Trophoblast cell (in vitro differentiated cells and primary cell): ENCODE measurements around the gene MINPP1.

Source experiments
- DNase-seq, 2 donors: peaks; one replicate each; pipeline ENCODE4 v3.0.0-alpha.2; 2016
- H2AFZ ChIP-seq: 2 replicates; pipeline ENCODE4 v1.6.1; 2013; ENCODE audit warnings: low read length, moderate library complexity, mild to moderate bottlenecking; ENCODE audit not compliant: insufficient read depth, poor library complexity
- H2AK5ac ChIP-seq: 2 replicates; pipeline ENCODE4 v1.6.1; 2013; ENCODE audit warnings: mild to moderate bottlenecking, low read length
- H2BK120ac ChIP-seq: 2 replicates; pipeline ENCODE4 v1.6.1; 2013; ENCODE audit warnings: low read length, mild to moderate bottlenecking, moderate library complexity; ENCODE audit not compliant: insufficient read depth, poor library complexity
- H2BK12ac ChIP-seq: 2 replicates; pipeline ENCODE4 v1.6.1; 2013; ENCODE audit warnings: mild to moderate bottlenecking, low read length, moderate library complexity
- H2BK5ac ChIP-seq: 2 replicates; pipeline ENCODE4 v1.6.1; 2013; ENCODE audit warnings: low read length, low read depth, moderate library complexity, mild to moderate bottlenecking; ENCODE audit not compliant: poor library complexity
- H3K14ac ChIP-seq: 2 replicates; pipeline ENCODE4 v1.6.1; 2013; ENCODE audit warnings: mild to moderate bottlenecking, low read length
- H3K18ac ChIP-seq: 2 replicates; pipeline ENCODE4 v1.6.1; 2013; ENCODE audit warnings: mild to moderate bottlenecking, low read length
- H3K23ac ChIP-seq: 2 replicates; pipeline ENCODE4 v1.6.1; 2013; ENCODE audit warnings: low read length
- H3K27ac ChIP-seq: 2 replicates; pipeline ENCODE4 v1.5.1; 2013; ENCODE audit warnings: low read depth, mild to moderate bottlenecking, inconsistent platforms, low read length, moderate library complexity
- H3K27me3 ChIP-seq: 2 replicates; pipeline ENCODE4 v1.6.1; 2013; ENCODE audit warnings: inconsistent platforms, mild to moderate bottlenecking, low read length, moderate library complexity; ENCODE audit not compliant: insufficient read depth
- H3K36me3 ChIP-seq, 2 experiments: 1 replicate in 1 of 2; 2 replicates in 1 of 2; pipeline ENCODE4 v1.6.1; 2013; ENCODE audit warnings: low read length in 2 of 2, mild to moderate bottlenecking in 2 of 2, moderate library complexity in 1 of 2; ENCODE audit not compliant: insufficient read depth in 2 of 2, control insufficient read depth in 1 of 2
- H3K4ac ChIP-seq: 2 replicates; pipeline ENCODE4 v1.6.1; 2013; ENCODE audit warnings: low read depth, mild to moderate bottlenecking, low read length, moderate library complexity
- H3K4me1 ChIP-seq, 2 experiments: 1 replicate in 1 of 2; 2 replicates in 1 of 2; pipeline ENCODE4 v1.6.1; 2013; ENCODE audit warnings: low read length in 2 of 2, mild to moderate bottlenecking in 2 of 2, moderate library complexity in 1 of 2; ENCODE audit not compliant: insufficient read depth in 2 of 2, control insufficient read depth in 1 of 2
- H3K4me2 ChIP-seq: 2 replicates; pipeline ENCODE4 v1.6.1; 2013; ENCODE audit warnings: inconsistent platforms, mild to moderate bottlenecking, low read length, moderate library complexity
- H3K4me3 ChIP-seq: 2 replicates; pipeline ENCODE4 v1.5.1; 2013; ENCODE audit warnings: mild to moderate bottlenecking, low read depth, low read length, inconsistent platforms
- H3K79me1 ChIP-seq: one replicate; pipeline ENCODE4 v1.6.1; 2013; ENCODE audit warnings: low read length
- H3K79me2 ChIP-seq: 2 replicates; pipeline ENCODE4 v1.6.1; 2013; ENCODE audit warnings: low read length, mild to moderate bottlenecking; ENCODE audit not compliant: control insufficient read depth, insufficient read depth, poor library complexity
- H3K9ac ChIP-seq: 2 replicates; pipeline ENCODE4 v1.6.1; 2013; ENCODE audit warnings: mild to moderate bottlenecking, low read length
- H3K9me3 ChIP-seq: 2 replicates; pipeline ENCODE4 v1.6.1; 2013; ENCODE audit warnings: low read depth, mild to moderate bottlenecking, control low read depth, inconsistent platforms, low read length; ENCODE audit not compliant: insufficient read depth
- H4K12ac ChIP-seq: 2 replicates; pipeline ENCODE4 v1.6.1; 2013; ENCODE audit warnings: low read depth, mild to moderate bottlenecking, low read length, moderate library complexity
- H4K8ac ChIP-seq: 2 replicates; pipeline ENCODE4 v1.6.1; 2013; ENCODE audit warnings: low read depth, mild to moderate bottlenecking, low read length, moderate library complexity
- H4K91ac ChIP-seq: one replicate; pipeline ENCODE4 v1.6.1; 2013; ENCODE audit warnings: low read depth, mild to moderate bottlenecking, low read length, moderate library complexity
- WGBS: extraction: QIAGEN DNeasy Blood & Tissue Kit; methylation state at CpG from one replicate; pipeline ENCODE4 v1.1.7; 2013; ENCODE audit warnings: missing lambda C conversion rate; ENCODE audit not compliant: insufficient read length, insufficient coverage; ENCODE audit errors: extremely low coverage; 5-methylcytosine and 5-hydroxymethylcytosine counted together

Gene MINPP1

GRCh38 chr10:87585565-87586514 lies 81.1 kb downstream of the MINPP1 start:
- Histone ChIP-seq H2AK5ac (no peak overlapping the region), H3K9me3 (no peaks in the 10 kb centered on the region), H3K4me1 (no peaks in the 10 kb centered on the region), H4K8ac (no peak overlapping the region), H4K12ac (no peak overlapping the region), H2BK12ac (no peak overlapping the region), H3K79me2 (no peaks in the 10 kb centered on the region), H2BK5ac (no peak overlapping the region), H3K18ac (no peak overlapping the region), H3K27ac (no peak overlapping the region), H3K27me3 (no peaks in the 10 kb centered on the region), H3K14ac (no peak overlapping the region), H3K79me1 (no peaks in the 10 kb centered on the region), H4K91ac (no peak overlapping the region), H2AFZ (no peak overlapping the region), H2BK120ac (no peak overlapping the region), H3K36me3 (no peaks in the 10 kb centered on the region), H3K4me2 (no peak overlapping the region), H3K23ac (no peak overlapping the region), H3K4ac (no peak overlapping the region), H3K4me3 (no peak overlapping the region), H3K9ac (no peak overlapping the region)
- DNase-seq: peak; percentile 40 to 70
- WGBS: no CpG with 5 or more reads among the region's 5 CpGs

GRCh38 chr10:87589645-87590051 lies 85.0 kb downstream of the MINPP1 start:
- Histone ChIP-seq H2BK12ac (no peak overlapping the region), H3K18ac (no peak overlapping the region), H4K8ac (no peak overlapping the region), H3K36me3 (no peaks in the 10 kb centered on the region), H3K4me3 (no peak overlapping the region), H3K27ac (no peak overlapping the region), H2AK5ac (no peak overlapping the region), H2AFZ (no peak overlapping the region), H3K79me1 (no peaks in the 10 kb centered on the region), H3K27me3 (no peaks in the 10 kb centered on the region), H3K79me2 (no peaks in the 10 kb centered on the region), H4K91ac (no peak overlapping the region), H3K4me1 (no peaks in the 10 kb centered on the region), H4K12ac (no peak overlapping the region), H3K4me2 (no peak overlapping the region), H3K4ac (no peak overlapping the region), H3K23ac (no peak overlapping the region), H3K14ac (no peak overlapping the region), H3K9ac (no peak overlapping the region), H2BK5ac (no peak overlapping the region), H2BK120ac (no peak overlapping the region), H3K9me3 (no peaks in the 10 kb centered on the region)
- WGBS: no CpG with 5 or more reads among the region's 3 CpGs
- DNase-seq: no peak

DNA sequence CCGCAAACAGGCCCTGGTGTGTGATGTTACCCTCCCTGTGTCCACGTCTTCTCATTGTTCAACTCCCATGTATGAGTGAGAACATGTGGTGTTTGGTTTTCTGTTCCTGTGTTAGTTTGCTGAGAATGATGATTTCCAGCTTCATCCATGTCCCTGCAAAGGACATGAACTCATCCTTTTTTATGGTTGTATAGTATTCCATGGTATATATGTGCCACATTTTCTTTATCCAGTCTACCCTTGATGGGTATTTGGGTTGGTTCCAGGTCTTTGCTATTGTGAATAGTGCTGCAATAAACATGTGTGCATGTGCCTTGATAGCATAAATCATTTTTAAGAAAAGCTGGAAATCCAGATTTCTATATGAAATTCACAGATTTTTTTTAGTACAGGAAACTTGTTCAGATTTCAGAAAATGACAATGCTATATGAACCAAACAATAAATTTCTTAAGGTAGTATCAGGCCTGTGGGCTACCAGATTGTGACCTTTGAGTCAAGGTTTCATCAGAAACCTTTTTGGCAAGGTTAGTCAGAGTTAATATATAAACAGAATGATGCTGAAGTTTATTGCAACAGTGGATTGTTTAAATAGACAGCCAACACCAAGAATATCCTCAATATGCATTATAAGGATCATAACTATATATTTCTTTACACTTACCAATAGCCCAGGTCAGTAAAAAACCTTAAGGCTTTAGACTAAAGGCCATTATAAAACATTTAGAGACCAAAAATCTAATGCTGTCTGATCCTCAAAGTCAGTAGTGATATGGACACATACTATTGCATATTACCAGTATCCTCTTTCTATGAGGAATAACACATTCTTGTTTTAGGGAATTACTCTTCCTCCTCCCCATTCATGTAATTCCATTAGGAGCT lies 86.3 kb downstream of the MINPP1 start:
- H2AFZ ChIP-seq: no peak overlapping the region
- H3K18ac ChIP-seq: no peak overlapping the region
- H3K79me1 ChIP-seq: no peaks in the 10 kb centered on the region
- H3K4me1 ChIP-seq: no peaks in the 10 kb centered on the region
- no peaks in the 10 kb centered on the region for H3K36me3 ChIP-seq
- H3K4ac ChIP-seq: no peak overlapping the region
- no CpG with 5 or more reads among the region's 2 CpGs for WGBS
- H3K14ac ChIP-seq: no peak overlapping the region
- no peak overlapping the region for H4K12ac ChIP-seq
- H3K9ac ChIP-seq: no peak overlapping the region
- H3K4me3 ChIP-seq: no peak overlapping the region
- no peak overlapping the region for H4K91ac ChIP-seq
- H3K79me2 ChIP-seq: no peaks in the 10 kb centered on the region
- no peak for DNase-seq
- no peaks in the 10 kb centered on the region for H3K27me3 ChIP-seq
- no peak overlapping the region for H2BK12ac ChIP-seq
- no peaks in the 10 kb centered on the region for H3K9me3 ChIP-seq
- H2BK5ac ChIP-seq: no peak overlapping the region
- no peak overlapping the region for H3K4me2 ChIP-seq
- no peak overlapping the region for H4K8ac ChIP-seq
- H3K27ac ChIP-seq: no peak overlapping the region
- H3K23ac ChIP-seq: no peak overlapping the region
- H2AK5ac ChIP-seq: no peak overlapping the region
- no peak overlapping the region for H2BK120ac ChIP-seq

DNA sequence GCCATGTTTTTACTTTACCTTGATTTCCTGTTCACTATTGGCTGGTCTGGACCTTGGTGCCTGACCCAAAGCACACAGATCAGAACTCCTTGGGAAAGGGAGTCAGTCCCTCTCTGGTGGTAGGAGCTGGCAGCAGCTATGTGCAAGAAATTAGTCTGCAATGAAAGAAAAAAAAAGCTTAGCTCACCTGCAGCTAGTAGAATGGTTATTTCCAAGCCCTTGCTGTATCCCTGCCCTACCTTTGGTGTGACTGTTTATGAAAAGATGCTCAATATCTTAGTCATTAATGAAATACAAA lies 86.8 kb downstream of the MINPP1 start:
- Histone ChIP-seq H4K12ac (no peak overlapping the region), H3K9ac (no peak overlapping the region), H3K27ac (no peak overlapping the region), H2AFZ (no peak overlapping the region), H3K9me3 (no peaks in the 10 kb centered on the region), H2BK12ac (no peak overlapping the region), H3K4me3 (no peak overlapping the region), H4K91ac (no peak overlapping the region), H3K14ac (no peak overlapping the region), H2AK5ac (no peak overlapping the region), H3K79me2 (no peaks in the 10 kb centered on the region), H2BK5ac (no peak overlapping the region), H3K4me1 (no peaks in the 10 kb centered on the region), H3K79me1 (no peaks in the 10 kb centered on the region), H3K4ac (no peak overlapping the region), H3K4me2 (no peak overlapping the region), H2BK120ac (no peak overlapping the region), H3K27me3 (no peaks in the 10 kb centered on the region), H3K18ac (no peak overlapping the region), H4K8ac (no peak overlapping the region), H3K23ac (no peak overlapping the region), H3K36me3 (no peaks in the 10 kb centered on the region)
- no peak for DNase-seq
